ENCODE data around the gene EP300. TPM values are rescaled to one million over a fixed set of nuclear protein-coding genes. Genes with fewer than 3 reads are reported as not detected.
"Not testable (repeated sequence)": the region's sequence is repeated elsewhere in the genome, so short reads cannot be mapped to it uniquely, and the experiment has no call there.

Gene EP300
- total and polyA plus RNA-seq, 2 of the 8 experiments (the other 6 are each of a cell fraction or from before 2014, with no cell fraction given) = 39.5 to 109 TPM

- 96% methylated on average over 9 of the region's 9 CpGs; no CpG with 5 or more reads in 1 of the 2 experiments for WGBS, 2 experiments (ENCODE audit: extremely low coverage in 1 of 2, insufficient coverage in 1 of 2, insufficient read length in 1 of 2, insufficient replicate concordance in 2 of 2, low coverage in 1 of 2, low lambda C conversion rate in 2 of 2, missing lambda C conversion rate in 1 of 2)
- POLR2A ChIA-PET (ENCODE audit: partially characterized antibody) = interaction anchor here (0.9 to 1.7 kb wide), 3 partner anchors 14 to 156 kb away, joined by 3 to 11 read pairs (median 3); partner anchors contain the start of genes EP300 and RBX1
Observed at GRCh38 chr22:41106969-41107325, 14.6 kb downstream of the EP300 start.

More at GRCh38 chr22:41106969-41107325, 14.6 kb downstream of the EP300 start:
- not testable (repeated sequence) for H2AFZ ChIP-seq (ENCODE audit: low read length); H3K27ac ChIP-seq (ENCODE audit: low read depth, low read length); H3K79me1 ChIP-seq (ENCODE audit: low read depth, low read length); H3K18ac ChIP-seq (ENCODE audit: extremely low read depth, low read length); H3K9ac ChIP-seq (replicated peaks in 1 of 4; ENCODE audit: extremely low read depth in 1 of 4, low read depth in 3 of 4, low read length in 3 of 4); H3K4me3 ChIP-seq (ENCODE audit: extremely low read depth in 1 of 4, insufficient read depth in 2 of 4, low read depth in 3 of 4, low read length in 4 of 4); H4K91ac ChIP-seq (replicated peaks; ENCODE audit: insufficient read length, low read length); H2BK5ac ChIP-seq (ENCODE audit: low read depth, low read length); H3K14ac ChIP-seq (ENCODE audit: insufficient read length); H2BK15ac ChIP-seq (ENCODE audit: low read length); H3K23me2 ChIP-seq (ENCODE audit: low read depth, low read length); H2BK20ac ChIP-seq (ENCODE audit: low read length); H3K27me3 ChIP-seq (replicated peaks in 1 of 4; ENCODE audit: control insufficient read depth in 3 of 4, extremely low read depth in 1 of 4, insufficient read depth in 3 of 4, low read length in 3 of 4); H2BK120ac ChIP-seq (replicated peaks; ENCODE audit: low read depth, low read length); H2AK5ac ChIP-seq (ENCODE audit: low read depth, low read length); H3K4ac ChIP-seq (replicated peaks; ENCODE audit: insufficient read length, low read depth, low read length); FAIRE-seq; H3K56ac ChIP-seq (replicated peaks; ENCODE audit: insufficient read length, low read depth, low read length); H3K9me3 ChIP-seq (ENCODE audit: insufficient read depth in 2 of 2, low read depth in 1 of 2, low read length in 1 of 2); DNase-seq (ENCODE audit: low read depth in 1 of 2, low spot score in 2 of 2); H3K4me2 ChIP-seq (ENCODE audit: insufficient read depth in 1 of 2, low read depth in 2 of 2, low read length in 2 of 2); H4K5ac ChIP-seq (ENCODE audit: insufficient read length, low read depth, low read length); H3K23ac ChIP-seq (ENCODE audit: insufficient read length); H2BK12ac ChIP-seq (ENCODE audit: low read depth, low read length); H4K8ac ChIP-seq (ENCODE audit: extremely low read depth, insufficient read depth, low read length); H3K4me1 ChIP-seq (replicated peaks in 1 of 4; ENCODE audit: control insufficient read depth in 3 of 4, insufficient read depth in 4 of 4, low read length in 3 of 4)
- Histone ChIP-seq H3K36me3 (ENCODE audit: control insufficient read depth in 2 of 4, insufficient read depth in 4 of 4, low read length in 3 of 4) (peaks cover 0 to 13% (median 0%) of the 10 kb centered on the region in 4 experiments; a peak in 2 of 8 replicates), H4K20me1 (replicated peaks in 1 of 2; ENCODE audit: control insufficient read depth in 1 of 2, insufficient read depth in 2 of 2, low read length in 2 of 2) (peaks cover 21 to 22% of the 10 kb centered on the region in 2 experiments), H3K79me2 (ENCODE audit: control insufficient read depth in 1 of 2, insufficient read depth in 2 of 2, low read length in 2 of 2) (peaks cover 57 to 98% of the 10 kb centered on the region in 2 experiments)
- CTCF ChIA-PET (ENCODE audit: partially characterized antibody) = interaction anchor here (0.5 to 1.1 kb wide), 2 partner anchors 72 to 800 kb away, joined by 3 to 4 read pairs; no protein-coding TSS in a partner anchor
